GM21717 (cell line): ENCODE data around the gene SHISA9.

Experiments
- ATAC-seq: cut with Tn5 transposase; IDR thresholded peaks from one replicate; pipeline ENCODE4 v1.9.1; 2021; ENCODE audit warnings: mild to moderate bottlenecking, moderate library complexity; ENCODE audit not compliant: unreplicated experiment

Gene SHISA9

GRCh38 chr16:13063457-13063856 is 162.1 kb downstream of the SHISA9 start:
- ATAC-seq = no peak

- no peak for ATAC-seq
These were observed 163.4 kb downstream of the SHISA9 start for GRCh38 chr16:13064821-13065220.

- no peak for ATAC-seq
These were observed 166.2 kb downstream of the SHISA9 start for GRCh38 chr16:13067648-13068047.

- no peak for ATAC-seq
These were observed 167.7 kb downstream of the SHISA9 start for GRCh38 chr16:13068912-13069583.

- no peak for ATAC-seq
These were observed 168.9 kb downstream of the SHISA9 start for GRCh38 chr16:13070268-13070667.

GRCh38 chr16:13076878-13077277 is 175.5 kb downstream of the SHISA9 start:
- ATAC-seq = no peak

GRCh38 chr16:13077816-13078215 is 176.4 kb downstream of the SHISA9 start:
- no peak for ATAC-seq

- no peak for ATAC-seq
These were observed 179.1 kb downstream of the SHISA9 start for GRCh38 chr16:13080531-13080930.

- no peak for ATAC-seq
These were observed 180.5 kb downstream of the SHISA9 start for GRCh38 chr16:13081825-13082331.

- no peak for ATAC-seq
These were observed 182.3 kb downstream of the SHISA9 start for GRCh38 chr16:13083681-13084080.

- no peak for ATAC-seq
These were observed 182.9 kb downstream of the SHISA9 start for GRCh38 chr16:13084331-13084730.

GRCh38 chr16:13093661-13094060 is 192.3 kb downstream of the SHISA9 start:
- ATAC-seq = no peak

GRCh38 chr16:13095061-13095460 is 193.7 kb downstream of the SHISA9 start:
- ATAC-seq = no peak

- ATAC-seq = no peak
These were observed 197.1 kb downstream of the SHISA9 start for GRCh38 chr16:13098536-13098935.

GRCh38 chr16:13099822-13100221 is 198.4 kb downstream of the SHISA9 start:
- no peak for ATAC-seq

GRCh38 chr16:13100970-13101369 is 199.6 kb downstream of the SHISA9 start:
- no peak for ATAC-seq

- ATAC-seq = no peak
These were observed 200.4 kb downstream of the SHISA9 start for GRCh38 chr16:13101828-13102227.

GRCh38 chr16:13102401-13102800 is 201.0 kb downstream of the SHISA9 start:
- ATAC-seq = no peak

GRCh38 chr16:13103831-13104530 is 202.6 kb downstream of the SHISA9 start:
- ATAC-seq = no peak

- ATAC-seq = no peak
These were observed 203.4 kb downstream of the SHISA9 start for GRCh38 chr16:13104772-13105171.

GRCh38 chr16:13105427-13105826 is 204.0 kb downstream of the SHISA9 start:
- no peak for ATAC-seq

- ATAC-seq = no peak
These were observed 205.1 kb downstream of the SHISA9 start for GRCh38 chr16:13106464-13106863.
